GM19467 (cell line): Measurements from ENCODE around the gene ZNF653.

Source experiments
- ATAC-seq: cut with Tn5 transposase; IDR thresholded peaks from one replicate; pipeline ENCODE4 v1.9.1; 2021; ENCODE audit warnings: mild to moderate bottlenecking, moderate library complexity; ENCODE audit not compliant: unreplicated experiment

The ZNF653 gene

GRCh38 chr19:11505504-11506100 lies at the start of gene ZNF653:
TSS of gene ZNF653 (minus strand) at chr19:11505839. CDS start at chr19:11505786, 53 bp downstream.
- ATAC-seq, result peak; percentile 45

GRCh38 chr19:11555246-11555645 lies 49.6 kb upstream of the ZNF653 start:
- no peak for ATAC-seq

- no peak for ATAC-seq
Measured at GRCh38 chr19:11554160-11554559, 48.5 kb upstream of the ZNF653 start.

GRCh38 chr19:11552666-11553372 lies 47.2 kb upstream of the ZNF653 start:
- no peak for ATAC-seq

- ATAC-seq, result no peak
Measured at GRCh38 chr19:11551603-11552235, 46.1 kb upstream of the ZNF653 start.

GRCh38 chr19:11550265-11550664 lies 44.6 kb upstream of the ZNF653 start:
- ATAC-seq, result no peak

- ATAC-seq, result no peak
Measured at GRCh38 chr19:11549386-11549953, 43.8 kb upstream of the ZNF653 start.

- ATAC-seq, result no peak
Measured at GRCh38 chr19:11547929-11548700, 42.5 kb upstream of the ZNF653 start.

- no peak for ATAC-seq
Measured at GRCh38 chr19:11541238-11541637, 35.6 kb upstream of the ZNF653 start.

GRCh38 chr19:11540645-11541044 lies 35.0 kb upstream of the ZNF653 start:
- ATAC-seq, result no peak

- no peak for ATAC-seq
Measured at GRCh38 chr19:11539495-11540365, 34.1 kb upstream of the ZNF653 start.

GRCh38 chr19:11538232-11539036 lies 32.8 kb upstream of the ZNF653 start, which contains the start of gene CNN1:
TSS of gene CNN1 (plus strand) at chr19:11538851. CDS start at chr19:11538928, 77 bp downstream.
- no peak for ATAC-seq

- ATAC-seq, result peak; percentile 73
Measured at GRCh38 chr19:11535792-11536595, 30.4 kb upstream of the ZNF653 start.

GRCh38 chr19:11534948-11535347 lies 29.3 kb upstream of the ZNF653 start:
- no peak for ATAC-seq

- ATAC-seq, result no peak
Measured at GRCh38 chr19:11534538-11534937, 28.9 kb upstream of the ZNF653 start.

GRCh38 chr19:11530432-11530831 lies 24.8 kb upstream of the ZNF653 start:
- no peak for ATAC-seq

GRCh38 chr19:11528551-11529341 lies 23.1 kb upstream of the ZNF653 start, which contains the start of gene ECSIT:
TSS of gene ECSIT (minus strand) at chr19:11529134. CDS start at chr19:11519170, 9,964 bp downstream.
- ATAC-seq, result peak; percentile 94
